Sigmoid colon (tissue), 3 donors: Measurements from ENCODE around the gene SEC14L3.

Experiments used
- CTCF ChIP-seq, 4 experiments: fragments of 450-650 bp in 3 of 4; fragments of 200-600 bp in 1 of 4; IDR thresholded peaks; one replicate each; pipeline ENCODE4 v1.5.1; 2016 to 2019; ENCODE audit warnings: antibody characterized with exemption in 4 of 4, mild to moderate bottlenecking in 3 of 4, moderate library complexity in 2 of 4
- POLR2A ChIP-seq, 2 donors: fragments of 450-650 bp; IDR thresholded peaks; one replicate each; pipeline ENCODE4 v1.6.1; 2016; ENCODE audit warnings: antibody characterized with exemption in 2 of 2, mild to moderate bottlenecking in 2 of 2, moderate library complexity in 2 of 2

DNA sequence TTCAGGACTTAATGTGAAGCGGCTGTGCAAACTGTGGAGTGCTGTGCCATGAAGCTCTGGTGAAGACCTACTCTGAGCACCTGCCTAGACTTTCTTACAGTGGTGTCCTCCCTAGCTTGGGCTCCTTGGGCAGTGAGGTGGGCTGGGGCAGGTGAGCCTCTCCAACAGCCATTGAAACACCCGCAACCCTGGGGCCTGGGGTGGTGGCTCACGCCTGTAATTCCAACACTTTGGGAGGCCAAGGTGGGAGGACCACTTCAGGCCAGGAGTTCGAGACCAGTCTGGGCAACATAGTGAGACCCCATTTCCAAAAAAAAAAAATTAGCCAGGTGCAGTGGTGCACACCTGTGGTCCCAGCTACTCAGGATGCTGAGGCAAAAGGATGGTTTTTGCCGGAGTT is 14.3 kb upstream of the SEC14L3 start:
- no peak for TF ChIP-seq CTCF (IDR thresholded peaks at IDR 0.05)
- no peak for TF ChIP-seq POLR2A (IDR thresholded peaks at IDR 0.05)
